Measurements from ENCODE around the gene RBPJ.
A peak's percentile ranks its signal among the peaks of the same experiment; 100 is the strongest.

Gene RBPJ

GRCh38 chr4:26420438-26420837, 99.6 kb downstream of the RBPJ start:
- H3K4me3 ChIP-seq (ENCODE audit: control insufficient read depth, low read depth, low read length), result no peak overlapping the region
- no peak for DNase-seq (ENCODE audit: low read depth)
- no peak for TF ChIP-seq CTCF (IDR thresholded peaks at IDR 0.05; ENCODE audit: control insufficient read depth, insufficient read depth, low read depth, low read length, missing control alignments)

GRCh38 chr4:26420913-26421312, 100.1 kb downstream of the RBPJ start:
- DNase-seq (ENCODE audit: low read depth), result no peak
- TF ChIP-seq CTCF (IDR thresholded peaks at IDR 0.05; ENCODE audit: control insufficient read depth, insufficient read depth, low read depth, low read length, missing control alignments), result no peak
- H3K4me3 ChIP-seq (ENCODE audit: control insufficient read depth, low read depth, low read length), result no peak overlapping the region

GRCh38 chr4:26424153-26424552, 103.3 kb downstream of the RBPJ start:
- DNase-seq (ENCODE audit: low read depth), result no peak
- no peak overlapping the region for H3K4me3 ChIP-seq (ENCODE audit: control insufficient read depth, low read depth, low read length)
- no peak for TF ChIP-seq CTCF (IDR thresholded peaks at IDR 0.05; ENCODE audit: control insufficient read depth, insufficient read depth, low read depth, low read length, missing control alignments)

- no peak overlapping the region for H3K4me3 ChIP-seq (ENCODE audit: control insufficient read depth, low read depth, low read length)
- DNase-seq (ENCODE audit: low read depth), result no peak
- TF ChIP-seq CTCF (IDR thresholded peaks at IDR 0.05; ENCODE audit: control insufficient read depth, insufficient read depth, low read depth, low read length, missing control alignments), result peak; percentile 12
These were observed 104.0 kb downstream of the RBPJ start for GRCh38 chr4:26424838-26425237.

DNA sequence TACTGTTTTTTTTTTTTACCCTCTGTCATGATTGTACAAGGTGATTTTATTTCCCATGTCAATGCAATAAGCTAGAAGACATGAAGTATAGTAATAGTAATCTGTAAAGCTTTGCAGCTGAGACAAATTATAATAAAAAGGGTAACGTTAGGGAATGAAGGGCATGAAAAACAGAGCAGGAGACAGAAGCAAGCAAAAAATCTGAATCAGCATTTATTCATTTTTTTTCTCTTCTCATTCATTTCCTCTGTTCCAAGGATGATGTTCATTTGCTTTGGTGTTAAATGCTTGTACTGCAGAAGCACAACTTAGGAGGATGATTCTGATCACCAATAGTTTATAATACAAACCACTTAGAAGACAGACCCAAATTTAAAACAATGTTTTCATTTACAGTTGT, 105.1 kb downstream of the RBPJ start:
- no peak for TF ChIP-seq CTCF (IDR thresholded peaks at IDR 0.05; ENCODE audit: control insufficient read depth, insufficient read depth, low read depth, low read length, missing control alignments)
- no peak overlapping the region for H3K4me3 ChIP-seq (ENCODE audit: control insufficient read depth, low read depth, low read length)

GRCh38 chr4:26426892-26427291, 106.1 kb downstream of the RBPJ start:
- DNase-seq (ENCODE audit: low read depth), result no peak
- TF ChIP-seq CTCF (IDR thresholded peaks at IDR 0.05; ENCODE audit: control insufficient read depth, insufficient read depth, low read depth, low read length, missing control alignments), result no peak
- H3K4me3 ChIP-seq (ENCODE audit: control insufficient read depth, low read depth, low read length), result no peak overlapping the region

More for the DNA sequence above, 105.1 kb downstream of the RBPJ start:
- no peak for DNase-seq (ENCODE audit: low read depth)

DNA sequence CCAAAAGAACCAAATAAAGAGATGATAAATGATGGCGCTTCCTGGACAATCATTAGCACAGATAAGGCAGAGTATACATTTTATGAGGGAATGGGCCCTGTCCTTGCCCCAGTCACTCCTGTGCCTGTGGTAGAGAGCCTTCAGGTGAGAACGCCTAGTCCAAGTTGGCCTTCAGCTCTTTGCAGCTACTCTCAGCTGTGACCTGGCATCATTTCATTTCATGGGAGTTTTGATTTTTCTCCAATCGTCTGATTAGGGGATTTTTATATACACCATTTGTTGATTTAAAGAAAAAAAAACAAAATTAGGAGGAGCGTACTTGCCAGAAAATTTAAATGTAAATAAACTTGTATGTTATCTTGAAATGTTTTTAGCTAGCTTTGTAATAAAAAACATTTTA, 109.1 kb downstream of the RBPJ start:
- TF ChIP-seq CTCF (IDR thresholded peaks at IDR 0.05; ENCODE audit: control insufficient read depth, insufficient read depth, low read depth, low read length, missing control alignments), result no peak
- no peak for DNase-seq (ENCODE audit: low read depth)
- H3K4me3 ChIP-seq (ENCODE audit: control insufficient read depth, low read depth, low read length), result no peak overlapping the region
